ENCODE measurements around the gene UPK3BL2. TPM values are rescaled to one million over a fixed set of nuclear protein-coding genes. Genes with fewer than 3 reads are reported as not detected.

The UPK3BL2 gene, protein sequence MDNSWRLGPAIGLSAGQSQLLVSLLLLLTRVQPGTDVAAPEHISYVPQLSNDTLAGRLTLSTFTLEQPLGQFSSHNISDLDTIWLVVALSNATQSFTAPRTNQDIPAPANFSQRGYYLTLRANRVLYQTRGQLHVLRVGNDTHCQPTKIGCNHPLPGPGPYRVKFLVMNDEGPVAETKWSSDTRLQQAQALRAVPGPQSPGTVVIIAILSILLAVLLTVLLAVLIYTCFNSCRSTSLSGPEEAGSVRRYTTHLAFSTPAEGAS
- total RNA-seq, result 4.2 and 5.6 TPM in 2 replicates

DNA sequence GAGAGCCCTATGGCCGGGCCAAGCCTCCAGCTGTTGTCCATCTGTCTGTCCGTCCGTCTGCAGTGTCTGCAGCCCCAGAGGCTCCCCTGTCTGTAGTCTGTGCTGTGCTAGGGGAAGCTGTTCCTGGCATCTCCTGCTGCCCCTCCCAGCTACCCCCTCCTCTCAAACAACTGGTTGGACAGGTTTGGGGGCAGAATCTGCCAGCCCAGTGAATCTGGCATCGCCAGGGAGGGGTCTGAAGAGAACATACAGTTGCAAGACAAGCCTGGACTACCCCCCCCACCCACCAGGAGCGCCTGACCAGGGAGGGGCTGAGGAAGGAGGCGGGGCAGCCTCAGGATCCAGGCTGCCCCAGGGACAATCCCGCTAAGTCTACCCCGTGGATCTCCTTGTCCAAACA lies at the start of gene UPK3BL2:
TSS of gene UPK3BL2 (minus strand) at position 101 of the 400 bp plus-strand sequence. CDS start at position 41, 60 bp downstream.

DNA sequence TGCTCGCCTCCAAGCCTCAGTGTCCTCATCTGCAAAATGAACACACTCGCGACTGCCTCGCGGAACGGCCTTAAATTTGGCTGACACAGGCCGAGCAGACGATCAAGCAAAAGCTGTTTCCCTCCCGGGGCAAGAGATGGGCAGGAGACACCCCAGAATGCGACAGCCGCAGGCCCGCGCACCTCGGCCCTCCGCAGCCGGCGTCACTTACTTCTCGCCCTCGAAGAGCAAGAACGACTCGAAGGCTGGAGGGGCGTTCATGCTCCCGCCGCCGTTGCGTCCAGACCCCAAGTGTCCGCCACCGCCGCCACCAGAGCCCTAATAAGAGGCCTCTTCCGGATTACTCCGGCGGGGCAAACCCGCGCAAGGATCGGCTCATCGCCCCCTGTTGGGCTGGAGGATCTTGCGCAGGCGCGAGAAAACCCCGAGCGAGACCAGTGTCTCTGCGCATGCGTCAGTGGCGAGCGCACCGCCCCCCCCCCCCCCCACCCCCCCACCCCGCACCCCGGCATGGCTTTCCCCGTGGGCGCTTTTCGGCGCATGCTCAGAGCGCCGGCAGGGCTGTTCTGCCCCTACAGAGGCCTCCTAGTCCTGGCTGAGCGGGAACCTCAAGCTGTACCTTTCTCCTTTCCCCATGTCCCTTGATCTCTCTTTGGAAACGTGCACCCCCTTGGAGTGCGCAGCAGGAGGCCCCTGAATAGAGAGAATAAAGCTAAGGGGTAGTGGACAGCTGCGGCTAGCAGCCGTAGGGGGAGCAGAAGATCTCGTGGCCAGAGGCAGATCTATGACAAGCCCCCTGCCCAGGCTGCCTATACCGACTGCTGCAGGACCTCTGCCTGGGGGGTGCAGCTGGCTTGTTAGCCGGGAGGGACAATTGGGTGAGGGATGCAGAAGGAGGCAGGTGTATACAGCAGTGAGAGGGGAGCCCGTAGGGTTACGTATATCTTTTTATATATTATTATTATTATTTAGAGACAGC lies 29.1 kb upstream of the UPK3BL2 start, which contains the start of gene POLR2J3:
TSS of gene POLR2J3 (minus strand) at position 323 of the 979 bp plus-strand sequence. CDS start at position 261, 62 bp downstream.

DNA sequence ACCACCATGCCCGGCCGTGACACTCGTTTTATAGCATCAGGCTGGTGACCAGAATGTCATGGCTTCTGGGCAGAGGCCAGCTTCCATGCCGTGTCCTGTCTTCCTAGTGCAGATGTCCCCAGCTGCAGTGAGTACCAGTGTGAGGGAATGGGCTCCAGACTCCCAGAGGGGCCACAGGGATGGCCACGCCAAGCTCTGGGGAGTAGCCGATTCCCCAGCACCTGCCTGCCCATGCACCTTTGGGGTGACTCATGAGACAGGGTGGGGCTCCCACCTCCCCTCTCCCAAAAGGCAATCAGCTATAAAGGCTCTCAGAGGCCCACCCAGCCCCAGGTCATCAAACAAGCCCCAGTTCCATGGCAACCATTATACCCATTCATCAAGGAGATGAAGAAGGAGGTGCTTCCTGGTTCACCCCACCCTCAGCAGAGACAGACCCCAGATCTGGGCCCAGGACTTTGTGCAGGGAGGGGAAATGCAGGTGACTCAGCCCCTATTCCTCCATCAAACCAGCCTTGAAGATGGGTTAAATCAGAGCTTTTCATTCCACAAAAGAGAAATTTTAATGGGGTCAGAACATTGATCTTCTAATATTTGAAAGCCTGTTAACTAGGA lies 7.4 kb upstream of the UPK3BL2 start, which contains the start of gene SPDYE2:
TSS of gene SPDYE2 (plus strand) at position 419 of the 615 bp plus-strand sequence. CDS start 2,030 bp downstream, outside the sequence.

DNA sequence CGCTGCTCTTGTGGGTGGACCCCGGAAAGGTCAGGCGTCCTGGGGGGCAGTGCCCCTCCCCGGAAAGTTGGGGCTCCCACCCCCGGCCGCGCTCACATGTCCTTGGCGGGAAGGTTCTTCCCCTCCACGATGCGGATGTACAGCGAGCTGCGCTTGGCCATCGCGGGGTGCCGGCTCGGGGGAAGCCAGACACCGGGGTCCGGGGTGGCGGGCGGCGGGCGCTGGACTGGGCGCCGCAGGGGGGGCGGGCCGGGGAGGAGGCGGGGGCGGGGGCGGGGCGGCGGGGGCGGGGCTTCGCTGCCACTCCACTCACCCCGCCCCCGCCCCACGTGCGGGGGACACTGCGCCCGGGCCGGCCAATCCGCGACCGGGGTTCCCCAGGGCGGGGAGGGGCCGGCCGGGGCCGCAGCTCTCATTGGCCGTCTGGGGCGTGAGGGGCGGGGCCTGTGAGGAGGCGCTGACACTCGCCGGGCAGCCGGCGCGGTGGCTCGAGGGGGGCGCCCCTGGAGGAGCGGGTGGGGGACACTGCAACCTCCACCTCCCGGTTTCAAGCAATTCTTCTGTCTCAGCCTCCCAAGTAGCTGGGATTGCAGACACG lies 25.8 kb downstream of the UPK3BL2 start, which contains the start of gene RASA4B:
TSS of gene RASA4B (minus strand) at position 228 of the 598 bp plus-strand sequence. CDS start at position 161, 67 bp downstream.

Other genes starting within 250 kb of the UPK3BL2 start
- not detected in 2 replicates for gene SPDYE6, start 187.3 kb downstream of the UPK3BL2 start, total RNA-seq
- 19.0 and 19.2 TPM in 2 replicates for gene PRKRIP1, start 147.3 kb downstream of the UPK3BL2 start, total RNA-seq
- gene ORAI2, start 110.1 kb downstream of the UPK3BL2 start, total RNA-seq, result 53.9 and 58.0 TPM in 2 replicates
- gene ALKBH4, start 78.8 kb downstream of the UPK3BL2 start, total RNA-seq, result 10.9 and 12.8 TPM in 2 replicates
- 14.8 and 15.3 TPM in 2 replicates for gene LRWD1, start 78.7 kb downstream of the UPK3BL2 start, total RNA-seq
- 18.2 TPM in 2 replicates for gene POLR2J, start 64.8 kb downstream of the UPK3BL2 start, total RNA-seq
- gene RASA4B, start 25.9 kb downstream of the UPK3BL2 start, total RNA-seq, result 1.7 and 6.5 TPM in 2 replicates
- gene SPDYE2, start 7.5 kb upstream of the UPK3BL2 start, total RNA-seq, result not detected in 2 replicates
- 36.5 and 75.0 TPM in 2 replicates for gene POLR2J3, start 28.9 kb upstream of the UPK3BL2 start, total RNA-seq
- 10.4 and 14.9 TPM in 2 replicates for gene RASA4, start 73.1 kb upstream of the UPK3BL2 start, total RNA-seq
- 7.4 and 15.4 TPM in 2 replicates for gene UPK3BL1, start 99.1 kb upstream of the UPK3BL2 start, total RNA-seq
- not detected in 2 replicates for gene SPDYE2B, start 106.6 kb upstream of the UPK3BL2 start, total RNA-seq
- gene POLR2J2, start 128.0 kb upstream of the UPK3BL2 start, total RNA-seq, result 6.9 and 7.6 TPM in 2 replicates
- 5.6 and 7.5 TPM in 2 replicates for gene FAM185A, start 205.3 kb upstream of the UPK3BL2 start, total RNA-seq

All from hair follicle dermal papilla cell (primary cell).